ENCODE measurements around the gene XRCC4. TPM values are rescaled to one million over a fixed set of nuclear protein-coding genes. Genes with fewer than 3 reads are reported as not detected.

The XRCC4 gene
- 1 to 10 TPM; 4.2 to 6.0 (median 5.4) TPM for total RNA-seq

- 0% methylated on average over 25 of the region's 44 CpGs for WGBS
- Histone ChIP-seq H3K4me3 (peak within 1 kb of the TSS; percentile 91), H3K9me3 (no peaks in the 10 kb centered on the region), H3K27ac (peak within 1 kb of the TSS; percentile 92), H3K4me1 (peaks cover 46% of the 10 kb centered on the region), H3K36me3 (no peaks in the 10 kb centered on the region), H3K27me3 (no peaks in the 10 kb centered on the region)
- DNase-seq (ENCODE audit: low spot score in 2 of 2) = peak; percentile 98
- peak; percentile 53 to 92 for TF ChIP-seq POLR2A (IDR thresholded peaks at IDR 0.05)
- TF ChIP-seq CTCF (IDR thresholded peaks at IDR 0.05) = no peak
- peak; percentile 70 to 84 (median 83) for TF ChIP-seq POLR2AphosphoS5 (IDR thresholded peaks at IDR 0.05)
Observed at GRCh38 chr5:83076742-83077661, at the start of gene XRCC4, which contains the start of gene TMEM167A. Gene XRCC4, plus strand, starts transcription at chr5:83077547. Its CDS starts 27,373 bp downstream, at chr5:83104920. Gene TMEM167A, minus strand, starts transcription at chr5:83077394. Its CDS starts 71 bp downstream, at chr5:83077323.

GRCh38 chr5:83029912-83030311, 47.4 kb upstream of the XRCC4 start:
- H3K27ac ChIP-seq = no peak overlapping the region
- 100% methylated on average over 2 of the region's 2 CpGs for WGBS
- no peaks in the 10 kb centered on the region for H3K9me3 ChIP-seq
- no peak overlapping the region for H3K4me3 ChIP-seq
- H3K4me1 ChIP-seq = peaks cover 2% of the 10 kb centered on the region
- no peak for TF ChIP-seq CTCF (IDR thresholded peaks at IDR 0.05)
- no peak for TF ChIP-seq POLR2A (IDR thresholded peaks at IDR 0.05)
- TF ChIP-seq POLR2AphosphoS5 (IDR thresholded peaks at IDR 0.05) = no peak
- TF ChIP-seq EP300 (IDR thresholded peaks at IDR 0.05) = no peak
- no peak for DNase-seq (ENCODE audit: low spot score in 2 of 2)
- no peaks in the 10 kb centered on the region for H3K36me3 ChIP-seq
- H3K27me3 ChIP-seq = no peaks in the 10 kb centered on the region

- Histone ChIP-seq H3K36me3 (no peaks in the 10 kb centered on the region), H3K9me3 (no peaks in the 10 kb centered on the region), H3K4me1 (peaks cover 6% of the 10 kb centered on the region), H3K27ac (no peak overlapping the region), H3K4me3 (no peak overlapping the region), H3K27me3 (no peaks in the 10 kb centered on the region)
- 73% methylated on average over 1 of the region's 1 CpG for WGBS
- TF ChIP-seq POLR2AphosphoS5 (IDR thresholded peaks at IDR 0.05) = no peak
- no peak for TF ChIP-seq POLR2A (IDR thresholded peaks at IDR 0.05)
- no peak for TF ChIP-seq CTCF (IDR thresholded peaks at IDR 0.05)
- TF ChIP-seq EP300 (IDR thresholded peaks at IDR 0.05) = no peak
- DNase-seq (ENCODE audit: low spot score in 2 of 2) = no peak
Observed at GRCh38 chr5:83031381-83031780, 46.0 kb upstream of the XRCC4 start.

GRCh38 chr5:83034036-83034435, 43.3 kb upstream of the XRCC4 start:
- no peaks in the 10 kb centered on the region for H3K36me3 ChIP-seq
- peaks cover 4% of the 10 kb centered on the region for H3K4me1 ChIP-seq
- H3K27ac ChIP-seq = no peak overlapping the region
- no peak overlapping the region for H3K4me3 ChIP-seq
- DNase-seq (ENCODE audit: low spot score in 2 of 2) = no peak
- no peak for TF ChIP-seq POLR2A (IDR thresholded peaks at IDR 0.05)
- TF ChIP-seq EP300 (IDR thresholded peaks at IDR 0.05) = no peak
- no peak for TF ChIP-seq POLR2AphosphoS5 (IDR thresholded peaks at IDR 0.05)
- TF ChIP-seq CTCF (IDR thresholded peaks at IDR 0.05) = no peak
- 68% methylated on average over 3 of the region's 3 CpGs for WGBS
- H3K9me3 ChIP-seq = no peaks in the 10 kb centered on the region
- no peaks in the 10 kb centered on the region for H3K27me3 ChIP-seq

GRCh38 chr5:83034528-83035207, 42.7 kb upstream of the XRCC4 start:
- no peak for DNase-seq (ENCODE audit: low spot score in 2 of 2)
- Histone ChIP-seq H3K27me3 (no peaks in the 10 kb centered on the region), H3K9me3 (no peaks in the 10 kb centered on the region), H3K27ac (no peak overlapping the region), H3K4me3 (no peak overlapping the region), H3K4me1 (peaks cover 4% of the 10 kb centered on the region), H3K36me3 (no peaks in the 10 kb centered on the region)
- 74% methylated on average over 4 of the region's 4 CpGs for WGBS
- no peak for TF ChIP-seq EP300 (IDR thresholded peaks at IDR 0.05)
- no peak for TF ChIP-seq POLR2AphosphoS5 (IDR thresholded peaks at IDR 0.05)
- TF ChIP-seq CTCF (IDR thresholded peaks at IDR 0.05) = no peak
- no peak for TF ChIP-seq POLR2A (IDR thresholded peaks at IDR 0.05)

Measured in suprapubic skin (tissue), 4 donors.